T-helper 2 cell (primary cell): ENCODE results near the gene KDM2B.
A peak's percentile ranks its signal among the peaks of the same experiment; 100 is the strongest.

ENCODE experiments used
- DNase-seq, 5 experiments: peaks; one replicate each; pipeline versions ENCODE4 v3.0.0 to v3.0.0-alpha.2; 2012 to 2022

Gene KDM2B

GRCh38 chr12:121529184-121529583 is 51.6 kb downstream of the KDM2B start:
- no peak for DNase-seq

GRCh38 chr12:121525411-121525810 is 55.4 kb downstream of the KDM2B start:
- no peak for DNase-seq

GRCh38 chr12:121524196-121524916 is 56.5 kb downstream of the KDM2B start:
- DNase-seq, result no peak

- DNase-seq, result no peak
These were observed 57.1 kb downstream of the KDM2B start for GRCh38 chr12:121523741-121524140.

GRCh38 chr12:121522971-121523370 is 57.9 kb downstream of the KDM2B start:
- DNase-seq, result peak in 1 of 5 experiments; percentile 36

GRCh38 chr12:121520586-121521086 is 60.2 kb downstream of the KDM2B start:
- no peak for DNase-seq

- no peak for DNase-seq
These were observed 60.7 kb downstream of the KDM2B start for GRCh38 chr12:121520119-121520518.

DNA sequence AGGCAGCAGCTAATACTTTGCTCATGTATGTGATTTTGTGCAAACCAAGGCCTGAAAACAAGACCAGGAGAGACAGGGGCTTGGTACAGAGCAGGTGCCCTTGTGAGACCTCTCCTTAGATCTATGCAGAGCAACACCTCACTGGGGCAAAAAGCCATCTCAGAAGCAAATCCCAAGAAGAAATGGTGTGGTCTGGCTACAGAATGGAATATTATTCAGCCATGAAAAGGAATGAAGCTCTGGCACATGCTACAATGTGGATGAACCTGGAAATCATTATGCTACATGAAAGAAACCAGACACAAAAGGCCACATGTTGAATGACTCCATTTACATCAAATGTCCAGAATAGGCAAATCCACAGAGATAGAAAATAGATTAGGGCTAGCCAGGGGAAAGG is 61.6 kb downstream of the KDM2B start:
- no peak for DNase-seq

- no peak for DNase-seq
These were observed 62.2 kb downstream of the KDM2B start for GRCh38 chr12:121518656-121519055.

DNA sequence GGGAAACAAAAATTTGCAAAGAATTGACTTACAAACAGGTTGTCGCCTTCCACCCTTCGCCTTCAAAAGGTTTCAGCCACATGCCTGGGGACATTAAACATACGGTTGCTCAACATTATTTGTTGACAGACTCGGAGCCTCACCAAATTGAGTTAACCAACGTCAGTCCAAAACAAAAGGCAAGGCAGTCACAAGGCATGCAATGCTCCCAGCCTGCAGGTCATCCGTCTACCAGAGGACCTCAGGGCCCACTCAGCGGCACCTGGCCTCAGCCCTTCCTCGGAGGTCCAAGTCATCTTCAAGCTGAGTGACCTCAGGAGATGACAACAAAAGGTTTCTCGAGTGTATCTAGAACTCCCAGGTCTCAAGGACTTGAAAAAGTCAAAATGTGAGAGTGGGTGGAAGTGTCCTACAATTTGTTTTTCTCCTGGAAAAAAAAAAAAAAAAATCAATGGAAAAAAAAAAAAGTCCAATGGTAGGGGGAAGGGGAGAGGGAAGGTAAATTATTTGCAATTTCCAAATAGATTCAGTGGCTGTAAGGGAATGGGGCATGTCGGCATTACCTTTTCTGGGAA is 64.3 kb downstream of the KDM2B start:
- DNase-seq, result no peak

- no peak for DNase-seq
These were observed 65.2 kb downstream of the KDM2B start for GRCh38 chr12:121515615-121516014.

GRCh38 chr12:121514184-121514742 is 66.6 kb downstream of the KDM2B start:
- no peak for DNase-seq

DNA sequence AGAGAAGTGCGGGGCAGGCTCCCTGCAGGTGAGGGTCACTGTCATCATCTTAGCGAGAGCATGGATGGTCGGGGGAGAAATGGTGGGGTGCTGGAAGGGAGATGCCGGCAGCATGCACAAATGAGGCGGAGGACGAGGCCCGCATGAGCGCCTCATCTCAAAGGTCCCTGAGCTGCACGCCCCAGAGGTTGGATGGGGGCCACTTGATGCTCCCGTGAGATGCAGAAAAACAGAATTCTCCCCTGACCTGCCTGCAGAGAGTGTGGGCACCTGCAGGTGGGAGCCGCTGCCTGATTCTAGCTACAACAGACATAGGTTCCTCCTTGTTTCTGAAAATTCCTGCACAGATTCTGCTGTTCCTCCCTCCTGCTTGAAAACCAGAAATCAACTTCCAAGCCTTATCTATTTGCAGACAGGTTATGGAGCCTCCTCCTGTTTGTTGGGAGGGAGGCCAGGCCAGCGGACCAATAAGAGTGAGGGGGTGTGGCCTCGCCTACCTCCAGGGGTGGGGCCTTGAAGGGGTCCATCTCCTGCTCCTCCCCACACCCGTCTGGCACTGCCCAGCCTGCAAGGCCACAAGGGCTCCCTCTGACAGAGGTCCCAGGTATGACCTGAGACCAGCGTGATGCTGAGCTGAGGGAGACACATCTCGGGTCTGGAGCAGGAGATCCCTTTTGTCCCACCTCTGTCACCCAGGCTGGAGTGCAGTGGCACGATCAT is 67.2 kb downstream of the KDM2B start:
- no peak for DNase-seq

- DNase-seq, result no peak
These were observed 68.3 kb downstream of the KDM2B start for GRCh38 chr12:121512561-121512960.

- DNase-seq, result no peak
These were observed 68.9 kb downstream of the KDM2B start for GRCh38 chr12:121511916-121512315.

- DNase-seq, result no peak
These were observed 71.5 kb downstream of the KDM2B start for GRCh38 chr12:121509339-121509738.

- no peak for DNase-seq
These were observed 72.3 kb downstream of the KDM2B start for GRCh38 chr12:121508533-121508932.

- DNase-seq, result no peak
These were observed 72.8 kb downstream of the KDM2B start for GRCh38 chr12:121507984-121508383.

- DNase-seq, result no peak
These were observed 73.6 kb downstream of the KDM2B start for GRCh38 chr12:121507245-121507644.

GRCh38 chr12:121505513-121505912 is 75.3 kb downstream of the KDM2B start:
- DNase-seq, result no peak

- DNase-seq, result no peak
These were observed 76.3 kb downstream of the KDM2B start for GRCh38 chr12:121504505-121504904.

DNA sequence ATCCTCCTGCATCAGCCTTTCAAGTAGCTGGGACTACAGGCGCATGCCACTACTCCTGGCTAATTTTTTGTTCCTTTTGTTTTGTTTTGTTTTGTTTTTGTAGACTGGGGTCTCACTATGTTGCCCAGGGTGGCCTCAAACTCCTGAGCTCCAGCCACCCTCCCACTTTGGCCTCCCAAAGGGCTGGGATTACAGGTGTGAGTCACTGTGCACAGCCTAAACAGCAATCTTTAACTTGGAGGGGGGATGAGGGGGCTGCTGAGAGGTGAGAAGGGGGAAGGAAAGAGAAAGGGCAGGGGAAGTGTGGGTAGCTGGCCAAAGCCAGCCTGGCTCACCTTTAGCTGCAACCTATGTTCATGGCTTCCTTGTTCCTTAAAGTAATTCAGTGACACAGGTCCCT is 77.4 kb downstream of the KDM2B start:
- no peak for DNase-seq

DNA sequence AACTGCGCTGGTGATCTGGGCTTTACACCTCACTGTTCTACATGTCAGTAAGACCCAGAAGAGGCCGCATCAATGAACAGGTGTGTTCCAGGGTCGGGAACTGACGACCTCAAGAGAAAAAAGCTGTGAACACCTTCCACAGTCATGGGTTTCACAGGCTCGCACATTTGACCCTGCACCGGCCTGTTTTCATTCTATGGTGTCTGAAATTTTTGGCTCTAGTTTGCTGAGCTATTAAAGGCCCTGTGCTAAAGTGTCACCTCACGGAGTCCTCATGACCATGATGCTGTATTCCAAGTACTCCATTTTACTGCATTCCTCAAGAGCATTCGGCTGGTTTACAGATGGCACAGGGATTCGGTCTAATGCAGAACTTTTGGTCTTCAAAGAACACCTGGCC is 78.9 kb downstream of the KDM2B start:
- peak in 1 of 5 experiments; percentile 48 for DNase-seq
